Esophagus squamous epithelium (tissue), 5 donors: ENCODE measurements around the gene SGCE. TPM values are rescaled to one million over a fixed set of nuclear protein-coding genes. Genes with fewer than 3 reads are reported as not detected.

ENCODE experiments used
- DNase-seq: peaks from one replicate; lab custom pipeline; 2025; lab: John Stamatoyannopoulos, UW
- H3K27ac ChIP-seq, 4 donors: fragments of 200-600 bp; sonication (generic); one replicate each; pipeline ENCODE4 v1.5.1; 2016 to 2019; ENCODE audit warnings: mild to moderate bottlenecking in 1 of 4
- H3K27me3 ChIP-seq, 4 donors: fragments of 200-600 bp; sonication (generic); 1 replicate in 3 of 4; 2 replicates in 1 of 4; pipeline versions ENCODE4 v1.5.1 to v1.6.0; 2017 to 2021; ENCODE audit warnings: antibody characterized with exemption in 1 of 4
- H3K36me3 ChIP-seq, 3 donors: fragments of 200-600 bp; sonication (generic); one replicate each; pipeline ENCODE4 v1.5.1; 2016 to 2019
- H3K4me1 ChIP-seq, 3 donors: fragments of 200-600 bp; sonication (generic); one replicate each; pipeline ENCODE4 v1.5.1; 2017 to 2019
- H3K4me3 ChIP-seq, 4 donors: fragments of 200-600 bp; sonication (generic); 1 replicate in 3 of 4; 2 replicates in 1 of 4; pipeline ENCODE4 v1.5.1; 2016 to 2019; ENCODE audit warnings: mild to moderate bottlenecking in 2 of 4, moderate library complexity in 1 of 4
- H3K9me3 ChIP-seq, 3 donors: fragments of 200-600 bp; sonication (generic); one replicate each; pipeline ENCODE4 v1.5.1; 2016 to 2019
- CTCF ChIP-seq, 6 experiments: fragments of 450-650 bp in 4 of 6; fragments of 200-600 bp in 2 of 6; sonication (generic) in 2 of 6; IDR thresholded peaks; one replicate each; pipeline ENCODE4 v1.5.1; 2016 to 2019; ENCODE audit warnings: antibody characterized with exemption in 6 of 6, mild to moderate bottlenecking in 4 of 6, moderate library complexity in 4 of 6
- POLR2A ChIP-seq, 4 donors: fragments of 450-650 bp; IDR thresholded peaks; one replicate each; pipeline ENCODE4 v1.6.1; 2017; ENCODE audit warnings: antibody characterized with exemption in 4 of 4, mild to moderate bottlenecking in 4 of 4, moderate library complexity in 3 of 4
- WGBS, 2 donors: methylation state at CpG; one replicate each; pipeline ENCODE4 v1.1.5; 2018; 5-methylcytosine and 5-hydroxymethylcytosine counted together
- intact Hi-C: fragments of 100-400 bp; cut with DNase I; formaldehyde crosslinking; loops from one replicate; pipeline ENCODE4 v1.15.0; 2022
- total RNA-seq, 4 donors: library from RNA; depleted of rRNA; stranded (reverse); fragments of >200 nt; gene quantifications; one replicate each; pipeline ENCODE4 v1.1.0, GENCODE V29; 2016
- donor health status: DM: yes; HTN: yes; CAD: no.

The SGCE gene
- total RNA-seq, 4 donors from 2014 or later = 0.38 to 44.8 (median 13.2) TPM

- H3K36me3 ChIP-seq = no peaks in the 10 kb centered on the region
- no peaks in the 10 kb centered on the region for H3K27me3 ChIP-seq
- intact Hi-C loops = no loop called here
- no peak overlapping the region for H3K4me3 ChIP-seq
- DNase-seq = no peak
- no peaks in the 10 kb centered on the region for H3K4me1 ChIP-seq
- H3K9me3 ChIP-seq = no peaks in the 10 kb centered on the region
- no peak for TF ChIP-seq CTCF (IDR thresholded peaks at IDR 0.05)
- TF ChIP-seq POLR2A (IDR thresholded peaks at IDR 0.05) = no peak
- no peak overlapping the region for H3K27ac ChIP-seq
These were observed 43.3 kb downstream of the SGCE start for GRCh38 chr7:94612661-94613060.

- Histone ChIP-seq H3K4me1 (no peaks in the 10 kb centered on the region), H3K36me3 (no peaks in the 10 kb centered on the region), H3K9me3 (no peaks in the 10 kb centered on the region), H3K27me3 (no peaks in the 10 kb centered on the region), H3K4me3 (no peak overlapping the region), H3K27ac (no peak overlapping the region)
- intact Hi-C loops = no loop called here
- no peak for DNase-seq
- WGBS, 2 donors = 95 to 100% methylated on average over 1 of the region's 1 CpG
- TF ChIP-seq CTCF (IDR thresholded peaks at IDR 0.05) (no peak), POLR2A (IDR thresholded peaks at IDR 0.05) (no peak)
These were observed 43.7 kb downstream of the SGCE start for GRCh38 chr7:94612253-94612652.

- TF ChIP-seq POLR2A (IDR thresholded peaks at IDR 0.05) = no peak
- no peak for TF ChIP-seq CTCF (IDR thresholded peaks at IDR 0.05)
- H3K4me3 ChIP-seq = no peak overlapping the region
- H3K27me3 ChIP-seq = no peaks in the 10 kb centered on the region
- H3K27ac ChIP-seq = no peak overlapping the region
- no peak for DNase-seq
- no peaks in the 10 kb centered on the region for H3K36me3 ChIP-seq
- WGBS, 2 donors = 82 to 90% methylated on average over 2 of the region's 2 CpGs
- H3K9me3 ChIP-seq = no peaks in the 10 kb centered on the region
- H3K4me1 ChIP-seq = no peaks in the 10 kb centered on the region
- intact Hi-C loops = no loop called here
These were observed 46.4 kb downstream of the SGCE start for GRCh38 chr7:94609561-94609960.

GRCh38 chr7:94605031-94605430, 50.9 kb downstream of the SGCE start:
- Histone ChIP-seq H3K27ac (no peak overlapping the region), H3K36me3 (no peaks in the 10 kb centered on the region), H3K9me3 (no peaks in the 10 kb centered on the region), H3K27me3 (no peaks in the 10 kb centered on the region), H3K4me3 (no peak overlapping the region), H3K4me1 (no peaks in the 10 kb centered on the region)
- no peak for TF ChIP-seq CTCF (IDR thresholded peaks at IDR 0.05)
- no peak for TF ChIP-seq POLR2A (IDR thresholded peaks at IDR 0.05)
- no peak for DNase-seq
- WGBS, 2 donors = 68 to 71% methylated on average over 1 of the region's 1 CpG
- intact Hi-C loops = no loop called here

- intact Hi-C loops = no loop called here
- no peak overlapping the region for H3K27ac ChIP-seq
- H3K36me3 ChIP-seq = no peaks in the 10 kb centered on the region
- H3K4me3 ChIP-seq = no peak overlapping the region
- TF ChIP-seq CTCF (IDR thresholded peaks at IDR 0.05) (no peak), POLR2A (IDR thresholded peaks at IDR 0.05) (no peak)
- no peaks in the 10 kb centered on the region for H3K9me3 ChIP-seq
- DNase-seq = no peak
- 82 to 89% methylated on average over 1 of the region's 1 CpG for WGBS, 2 donors
- no peaks in the 10 kb centered on the region for H3K4me1 ChIP-seq
- no peaks in the 10 kb centered on the region for H3K27me3 ChIP-seq
These were observed 53.8 kb downstream of the SGCE start for GRCh38 chr7:94602181-94602580.
